SK-N-SH (cell line): ENCODE measurements around the gene ZNF454. TPM values are rescaled to one million over a fixed set of nuclear protein-coding genes. Genes with fewer than 3 reads are reported as not detected.
A peak's percentile ranks its signal among the peaks of the same experiment; 100 is the strongest.

Source experiments
- CTCF ChIA-PET: fragments of 300-600, 350-600 bp; formaldehyde crosslinking; extraction: SDS; loops from one replicate; lab custom pipeline; 2021; lab: Yijun Ruan, JAX
- POLR2A ChIA-PET: fragments of 350-600 bp; sonication (Branson Sonifier 250); formaldehyde crosslinking; extraction: SDS; loops from one replicate; lab custom pipeline; 2020; ENCODE audit warnings: antibody characterized with exemption, inconsistent platforms; lab: Yijun Ruan, JAX
- DNase-seq: peaks from one replicate; pipeline ENCODE4 v3.0.0; 2012
- H2AFZ ChIP-seq: fragments of 200-600 bp; sonication (generic); 2 replicates; pipeline ENCODE4 v1.8.1; 2016; ENCODE audit warnings: antibody characterized with exemption, mild to moderate bottlenecking, low read depth
- H3F3A ChIP-seq: fragments of 200-600 bp; sonication (generic); replicated peaks from 2 replicates; pipeline ENCODE3; 2016; ENCODE audit warnings: antibody characterized with exemption, mild to moderate bottlenecking; ENCODE audit not compliant: insufficient read depth
- H3K27ac ChIP-seq, 2 experiments: fragments of 200-500 bp in 1 of 2; fragments of 200-600 bp in 1 of 2; sonication (Bioruptor generic) in 1 of 2; sonication (generic), shearing (Covaris generic) in 1 of 2; 2 replicates each; pipeline versions ENCODE4 v1.5.1 to v1.6.1; 2014 to 2016; ENCODE audit warnings: low read depth in 2 of 2, inconsistent platforms in 1 of 2, low read length in 1 of 2, mild to moderate bottlenecking in 1 of 2, mixed read lengths in 1 of 2
- H3K27me3 ChIP-seq: fragments of 200-600 bp; sonication (generic), shearing (Covaris generic); 2 replicates; pipeline ENCODE4 v1.6.1; 2016; ENCODE audit warnings: mixed run types; ENCODE audit not compliant: insufficient read depth
- H3K36me3 ChIP-seq, 2 experiments: fragments of 200-500 bp in 1 of 2; fragments of 200-600 bp in 1 of 2; sonication (Bioruptor generic) in 1 of 2; sonication (generic) in 1 of 2; replicated peaks in 1 of 2; 2 replicates each; pipeline versions ENCODE3 to v1.5.1; 2014 to 2016; ENCODE audit warnings: low read length in 1 of 2, mild to moderate bottlenecking in 1 of 2; ENCODE audit not compliant: insufficient read depth in 2 of 2, control insufficient read depth in 1 of 2
- H3K4me1 ChIP-seq, 2 experiments: fragments of 200-500 bp in 1 of 2; fragments of 200-600 bp in 1 of 2; sonication (Bioruptor generic) in 1 of 2; sonication (generic), shearing (Covaris generic) in 1 of 2; 2 replicates each; pipeline versions ENCODE4 v1.5.1 to v1.6.1; 2014 to 2016; ENCODE audit warnings: low read depth in 1 of 2, low read length in 1 of 2, mixed run types in 1 of 2; ENCODE audit not compliant: insufficient read depth in 2 of 2, control insufficient read depth in 1 of 2
- H3K4me2 ChIP-seq: fragments of 200-600 bp; sonication (generic), shearing (Covaris generic); 2 replicates; pipeline ENCODE4 v1.6.1; 2017; ENCODE audit warnings: mixed run types
- H3K4me3 ChIP-seq, 2 experiments: fragments of 200-500 bp in 1 of 2; fragments of 200-600 bp in 1 of 2; sonication (Bioruptor generic) in 1 of 2; sonication (generic), shearing (Covaris generic) in 1 of 2; 2 replicates each; pipeline versions ENCODE4 v1.5.1 to v1.8.1; 2014 to 2016; ENCODE audit warnings: low read depth in 2 of 2, inconsistent platforms in 1 of 2, low read length in 1 of 2, mild to moderate bottlenecking in 1 of 2, mixed read lengths in 1 of 2, moderate library complexity in 1 of 2
- H3K79me2 ChIP-seq: fragments of 200-600 bp; sonication (generic); 2 replicates; pipeline ENCODE4 v1.8.1; 2017; ENCODE audit warnings: mild to moderate bottlenecking; ENCODE audit not compliant: insufficient read depth
- H3K9ac ChIP-seq: fragments of 200-600 bp; sonication (generic); 2 replicates; pipeline ENCODE4 v1.6.1; 2017; ENCODE audit warnings: mixed run types
- H3K9me2 ChIP-seq: fragments of 200-600 bp; sonication (generic); 2 replicates; pipeline ENCODE4 v1.6.1; 2017; ENCODE audit warnings: mixed run types
- H3K9me3 ChIP-seq: fragments of 200-600 bp; sonication (generic); 2 replicates; pipeline ENCODE4 v1.6.1; 2017; ENCODE audit warnings: mixed run types, mild to moderate bottlenecking, moderate library complexity
- H4K20me1 ChIP-seq: fragments of 200-600 bp; sonication (generic); 2 replicates; pipeline ENCODE4 v1.6.1; 2017; ENCODE audit warnings: mild to moderate bottlenecking, mixed run types; ENCODE audit not compliant: insufficient read depth
- CHD2 ChIP-seq: fragments of 150-350 bp; IDR thresholded peaks from 2 replicates; pipeline ENCODE4 v1.6.1; 2018; ENCODE audit warnings: low read length; ENCODE audit not compliant: partially characterized antibody
- FOSL2 ChIP-seq: IDR thresholded peaks from 2 replicates; pipeline ENCODE4 v1.4.0; 2012; ENCODE audit warnings: low read depth, mild to moderate bottlenecking, moderate library complexity, borderline replicate concordance
- MEF2A ChIP-seq: IDR thresholded peaks from 2 replicates; pipeline ENCODE4 v1.4.0; 2012; ENCODE audit warnings: low read depth, borderline replicate concordance
- MXI1 ChIP-seq: IDR thresholded peaks from 2 replicates; pipeline ENCODE4 v1.6.1; 2012; ENCODE audit warnings: mild to moderate bottlenecking, low read depth, low read length, improper control_type of control experiment
- NRF1 ChIP-seq: IDR thresholded peaks from 2 replicates; pipeline ENCODE4 v1.6.1; 2012; ENCODE audit warnings: low read depth, mild to moderate bottlenecking, low read length
- POLR2AphosphoS5 ChIP-seq: IDR thresholded peaks from 2 replicates; pipeline ENCODE4 v1.6.1; 2012; ENCODE audit warnings: low read depth, low read length
- RCOR1 ChIP-seq: fragments of 150-350 bp; IDR thresholded peaks from 2 replicates; pipeline ENCODE4 v1.6.1; 2017; ENCODE audit warnings: antibody characterized with exemption, low read length
- RFX5 ChIP-seq: IDR thresholded peaks from 2 replicates; pipeline ENCODE4 v1.6.1; 2012; ENCODE audit warnings: mild to moderate bottlenecking, improper control_type of control experiment, low read length
- SMC3 ChIP-seq: IDR thresholded peaks from 2 replicates; pipeline ENCODE4 v1.6.1; 2012; ENCODE audit warnings: low read depth, low read length, improper control_type of control experiment
- ZBTB33 ChIP-seq: IDR thresholded peaks from 2 replicates; pipeline ENCODE4 v1.4.0; 2012; ENCODE audit warnings: low read depth, borderline replicate concordance
- WGBS: methylation state at CpG from one replicate; pipeline ENCODE4 v1.1.6; 2017; ENCODE audit warnings: low lambda C conversion rate; 5-methylcytosine and 5-hydroxymethylcytosine counted together
- polyA plus RNA-seq, 3 experiments: library from polyadenylated mRNA; depleted of rRNA; stranded (reverse); fragments of >200 nt; gene quantifications; 2 replicates each; pipeline ENCODE4 v1.2.3, GENCODE V29; 2012

Gene ZNF454
- polyA plus RNA-seq (2012; rRNA removed): 0.05 and 0.15 TPM in 2 replicates
- polyA plus RNA-seq (2012; cell fraction: cytosol; rRNA removed): 0.06 and 0.08 TPM in 2 replicates
- 0.06 and 0.15 TPM in 2 replicates for polyA plus RNA-seq (2012; cell fraction: nucleus; rRNA removed)

GRCh38 chr5:178940569-178941360 lies at the start of gene ZNF454:
ZNF454 (plus strand) TSS chr5:178941198; CDS start chr5:178942792, 1,594 bp downstream.
- TF ChIP-seq MXI1: peak; percentile 53
- TF ChIP-seq MEF2A: no peak
- peak; percentile 57; the same call in 1 of the 2 replicates for TF ChIP-seq NRF1
- H3K9me2 ChIP-seq: no peaks in the 10 kb centered on the region
- no peak within 1 kb of the TSS for H3K4me2 ChIP-seq
- H3K4me3 ChIP-seq: peak within 1 kb of the TSS in 1 of 2 experiments; percentile 50; a peak in 2 of 4 replicates
- H3F3A ChIP-seq: no peaks in the 10 kb centered on the region
- H3K27ac ChIP-seq: peak within 1 kb of the TSS in 1 of 2 experiments; percentile 70; a peak in 1 of 4 replicates
- peaks cover 0 to 5% of the 10 kb centered on the region in 2 experiments; a peak in 1 of 4 replicates for H3K4me1 ChIP-seq
- H2AFZ ChIP-seq: no peak within 1 kb of the TSS
- no peaks in the 10 kb centered on the region for H4K20me1 ChIP-seq
- H3K79me2 ChIP-seq: no peaks in the 10 kb centered on the region
- DNase-seq: peak; percentile 97
- WGBS: 10% methylated on average over 41 of the region's 69 CpGs
- CTCF ChIA-PET: interaction anchor here (0.7 kb wide), 1 partner anchor 29 kb away, joined by 3 read pairs; no protein-coding TSS in a partner anchor
- H3K9me3 ChIP-seq: peaks cover 5% of the 10 kb centered on the region; the same call in 1 of the 2 replicates
- no peaks in the 10 kb centered on the region for H3K27me3 ChIP-seq
- no peak within 1 kb of the TSS for H3K9ac ChIP-seq
- H3K36me3 ChIP-seq: no peaks in the 10 kb centered on the region
- POLR2A ChIA-PET: interaction anchor here (0.6 kb wide), 1 partner anchor 44 kb away, joined by 3 read pairs; no protein-coding TSS in a partner anchor

GRCh38 chr5:178895615-178896571 lies 45.1 kb upstream of the ZNF454 start, which contains the start of gene ZFP2:
ZFP2 (plus strand) TSS chr5:178895913; CDS start chr5:178931314, 35,401 bp downstream.
- Histone ChIP-seq H3K79me2 (no peaks in the 10 kb centered on the region), H3K9ac (peak within 1 kb of the TSS; percentile 65), H4K20me1 (no peaks in the 10 kb centered on the region), H3K27me3 (no peaks in the 10 kb centered on the region), H3F3A (no peaks in the 10 kb centered on the region), H3K4me2 (peak within 1 kb of the TSS; percentile 73), H3K27ac (peak within 1 kb of the TSS in 1 of 2 experiments; percentile 86; a peak in 2 of 4 replicates), H2AFZ (peak within 1 kb of the TSS; percentile 93; the same call in 1 of the 2 replicates), H3K9me3 (no peaks in the 10 kb centered on the region), H3K9me2 (no peaks in the 10 kb centered on the region), H3K36me3 (peaks cover 0 to 3% of the 10 kb centered on the region in 2 experiments), H3K4me1 (no peaks in the 10 kb centered on the region), H3K4me3 (peak within 1 kb of the TSS; percentile 71 to 73)
- peak; percentile 89 for DNase-seq
- POLR2A ChIA-PET: interaction anchor here (0.5 to 2.1 kb wide), 5 partner anchors 36 to 270 kb away, joined by 3 to 8 read pairs (median 5); partner anchors contain the start of genes ZNF354B, ZNF354C, ZNF454 and ZNF879
- CTCF ChIA-PET: interaction anchor here (0.9 to 1.3 kb wide), 4 partner anchors 32 to 306 kb away, joined by 3 read pairs; partner anchors contain the start of genes COL23A1 and ZNF354B
- WGBS: 9% methylated on average over 33 of the region's 79 CpGs
- TF ChIP-seq MXI1 (peak; percentile 52; the same call in 1 of the 2 replicates), CHD2 (peak; percentile 72), SMC3 (no peak), RCOR1 (peak; percentile 20; the same call in 1 of the 2 replicates), RFX5 (no peak), ZBTB33 (0 out of 2 replicates have a peak, but pooled peaks have one; percentile 23), POLR2AphosphoS5 (peak; percentile 51; the same call in 1 of the 2 replicates), FOSL2 (no peak)
